DND-41 (cell line): ENCODE measurements around the gene ELOVL7.

Experiments
- EZH2 ChIP-seq: IDR thresholded peaks from 3 replicates; pipeline ENCODE4 v1.6.1; 2012; ENCODE audit warnings: borderline replicate concordance, low read depth, mild to moderate bottlenecking, moderate library complexity, low read length, inconsistent platforms; ENCODE audit not compliant: severe bottlenecking
- TF ChIP-seq, protein P1 (sequence below): IDR thresholded peaks from 2 replicates; pipeline ENCODE4 v1.5.1; 2012; ENCODE audit warnings: borderline replicate concordance, low read length, moderate library complexity, mild to moderate bottlenecking; ENCODE audit not compliant: poor library complexity, severe bottlenecking; ENCODE audit errors: extremely low read depth

DNA sequence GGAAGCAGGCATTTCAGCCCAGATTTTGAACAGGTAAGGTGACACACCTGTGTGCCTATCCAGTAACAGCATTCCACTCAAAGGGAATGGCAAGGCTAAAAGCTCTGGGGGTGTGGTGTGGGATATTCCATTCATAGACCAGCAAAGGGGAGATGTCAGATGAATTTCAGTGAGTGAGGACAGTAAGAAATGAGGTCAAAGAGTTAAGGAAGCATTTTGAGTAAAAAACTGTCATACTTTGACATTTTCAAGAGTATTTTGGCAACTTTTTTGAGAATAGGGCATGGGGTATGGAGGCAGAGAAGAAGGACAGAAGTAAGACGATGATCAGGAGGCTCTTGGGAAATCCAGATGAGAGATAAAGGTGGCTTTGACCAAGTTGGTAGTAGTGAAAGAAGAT, 2.2 kb upstream of the ELOVL7 start:
- TF ChIP-seq, protein P1, sequence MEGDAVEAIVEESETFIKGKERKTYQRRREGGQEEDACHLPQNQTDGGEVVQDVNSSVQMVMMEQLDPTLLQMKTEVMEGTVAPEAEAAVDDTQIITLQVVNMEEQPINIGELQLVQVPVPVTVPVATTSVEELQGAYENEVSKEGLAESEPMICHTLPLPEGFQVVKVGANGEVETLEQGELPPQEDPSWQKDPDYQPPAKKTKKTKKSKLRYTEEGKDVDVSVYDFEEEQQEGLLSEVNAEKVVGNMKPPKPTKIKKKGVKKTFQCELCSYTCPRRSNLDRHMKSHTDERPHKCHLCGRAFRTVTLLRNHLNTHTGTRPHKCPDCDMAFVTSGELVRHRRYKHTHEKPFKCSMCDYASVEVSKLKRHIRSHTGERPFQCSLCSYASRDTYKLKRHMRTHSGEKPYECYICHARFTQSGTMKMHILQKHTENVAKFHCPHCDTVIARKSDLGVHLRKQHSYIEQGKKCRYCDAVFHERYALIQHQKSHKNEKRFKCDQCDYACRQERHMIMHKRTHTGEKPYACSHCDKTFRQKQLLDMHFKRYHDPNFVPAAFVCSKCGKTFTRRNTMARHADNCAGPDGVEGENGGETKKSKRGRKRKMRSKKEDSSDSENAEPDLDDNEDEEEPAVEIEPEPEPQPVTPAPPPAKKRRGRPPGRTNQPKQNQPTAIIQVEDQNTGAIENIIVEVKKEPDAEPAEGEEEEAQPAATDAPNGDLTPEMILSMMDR, result no peak
- no peak for TF ChIP-seq EZH2
